ENCODE data around the gene NSD1.

NSD1 gene

DNA sequence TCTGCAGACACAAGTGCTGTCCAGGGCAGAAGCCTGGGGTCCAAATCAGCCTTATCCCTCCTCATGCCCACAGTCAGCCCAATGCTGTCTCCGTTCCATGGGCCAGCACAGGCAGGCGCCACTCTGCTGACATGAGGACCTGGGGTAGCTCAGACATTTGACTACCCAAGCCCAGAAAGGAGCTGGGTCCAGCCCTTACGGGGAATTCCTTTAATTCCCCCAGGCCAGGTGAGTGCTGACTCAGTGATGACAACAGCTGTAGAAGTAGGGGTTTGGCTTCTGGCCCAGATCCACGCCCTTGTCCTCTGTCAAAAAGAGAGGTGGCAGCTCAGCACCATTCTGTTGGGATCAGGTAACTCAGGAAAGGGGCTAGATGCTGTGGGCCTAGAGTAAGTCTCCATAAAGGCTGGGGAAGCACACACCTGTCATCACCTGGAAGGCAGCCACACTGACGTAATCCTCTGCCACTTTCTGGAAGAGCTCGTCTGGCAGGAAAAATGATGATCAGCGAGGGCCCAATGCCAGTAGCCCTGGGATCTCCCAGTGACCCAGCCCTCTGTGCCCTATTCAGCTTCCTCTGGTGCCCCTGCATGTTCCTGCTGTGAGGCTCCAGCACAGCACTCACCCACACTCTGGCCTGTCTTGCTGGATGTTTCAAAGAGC lies 168.1 kb downstream of the NSD1 start:
- TF ChIP-seq CREB1 (IDR thresholded peaks at IDR 0.05; ENCODE audit: low read depth), result peak; percentile 26; the same call in 1 of the 2 replicates
- TF ChIP-seq NFIC (IDR thresholded peaks at IDR 0.05), result peak; percentile 93
- TF ChIP-seq TCF12 (IDR thresholded peaks at IDR 0.05; ENCODE audit: low read depth), result peak; percentile 86; the same call in 1 of the 2 replicates
- TF ChIP-seq YY1 (IDR thresholded peaks at IDR 0.05; ENCODE audit: low read depth), result peak; percentile 32; the same call in 1 of the 2 replicates
- no peak for TF ChIP-seq TAF1 (IDR thresholded peaks at IDR 0.05; ENCODE audit: low read depth)
- TF ChIP-seq MAX (IDR thresholded peaks at IDR 0.05), result no peak
- TF ChIP-seq RAD21 (IDR thresholded peaks at IDR 0.05; ENCODE audit: low read depth), result no peak
- TF ChIP-seq EGR1 (IDR thresholded peaks at IDR 0.05), result no peak
- TF ChIP-seq FOXM1 (IDR thresholded peaks at IDR 0.05; ENCODE audit: borderline replicate concordance, low read depth), result peak; percentile 18; the same call in 1 of the 2 replicates
- peak; percentile 54; the same call in 1 of the 2 replicates for TF ChIP-seq EP300 (IDR thresholded peaks at IDR 0.05; ENCODE audit: borderline replicate concordance)
- peak; percentile 58; the same call in 1 of the 2 replicates for TF ChIP-seq CEBPB (IDR thresholded peaks at IDR 0.05)
- peak; percentile 81 for TF ChIP-seq TEAD4 (IDR thresholded peaks at IDR 0.05)
- TF ChIP-seq REST (IDR thresholded peaks at IDR 0.05; ENCODE audit: low read depth), result no peak
- TF ChIP-seq ZBTB7A (IDR thresholded peaks at IDR 0.05; ENCODE audit: low read depth), result no peak
- TF ChIP-seq, protein P1, sequence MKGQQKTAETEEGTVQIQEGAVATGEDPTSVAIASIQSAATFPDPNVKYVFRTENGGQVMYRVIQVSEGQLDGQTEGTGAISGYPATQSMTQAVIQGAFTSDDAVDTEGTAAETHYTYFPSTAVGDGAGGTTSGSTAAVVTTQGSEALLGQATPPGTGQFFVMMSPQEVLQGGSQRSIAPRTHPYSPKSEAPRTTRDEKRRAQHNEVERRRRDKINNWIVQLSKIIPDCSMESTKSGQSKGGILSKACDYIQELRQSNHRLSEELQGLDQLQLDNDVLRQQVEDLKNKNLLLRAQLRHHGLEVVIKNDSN (IDR thresholded peaks at IDR 0.05), result no peak

DNA sequence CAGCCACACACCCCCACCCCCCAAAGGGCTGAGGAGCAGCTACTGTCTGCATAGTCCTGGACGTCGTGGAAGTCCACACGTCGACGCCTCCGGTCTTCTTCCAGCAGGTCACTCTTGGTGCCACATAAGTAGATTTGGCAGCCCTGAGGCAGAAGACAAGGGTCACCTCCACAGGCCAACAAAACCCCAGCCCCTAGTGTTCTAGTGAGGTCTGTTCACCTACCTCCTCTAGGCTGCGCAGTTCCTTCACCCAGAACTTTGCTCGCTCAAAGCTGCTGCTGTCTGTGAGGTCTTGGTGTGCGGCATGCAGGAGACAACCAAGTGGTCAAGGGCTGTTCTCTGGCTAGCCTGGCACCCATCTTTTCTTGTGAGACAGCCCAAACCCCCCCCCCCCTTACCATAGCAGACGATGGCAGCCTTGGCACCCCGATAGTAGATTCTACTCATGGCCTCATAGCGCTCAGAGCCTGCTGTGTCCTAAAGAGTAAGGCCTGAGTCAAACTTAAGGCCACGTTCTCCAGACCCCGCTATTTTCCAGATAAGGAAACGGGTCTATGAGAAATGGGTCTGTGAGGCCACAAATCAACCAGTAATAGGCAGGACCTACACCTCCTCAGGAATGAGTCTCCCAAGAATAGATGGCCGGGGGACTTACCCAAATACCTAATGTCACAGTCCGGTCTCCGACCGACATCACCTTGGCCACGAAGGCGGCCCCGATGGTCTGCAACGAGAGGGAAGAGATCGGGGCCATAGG lies 169.0 kb downstream of the NSD1 start:
- TF ChIP-seq NFIC (IDR thresholded peaks at IDR 0.05) (no peak), ZBTB7A (IDR thresholded peaks at IDR 0.05; ENCODE audit: low read depth) (no peak), MAX (IDR thresholded peaks at IDR 0.05) (no peak)
- TF ChIP-seq, protein P1 (IDR thresholded peaks at IDR 0.05), result no peak

DNA sequence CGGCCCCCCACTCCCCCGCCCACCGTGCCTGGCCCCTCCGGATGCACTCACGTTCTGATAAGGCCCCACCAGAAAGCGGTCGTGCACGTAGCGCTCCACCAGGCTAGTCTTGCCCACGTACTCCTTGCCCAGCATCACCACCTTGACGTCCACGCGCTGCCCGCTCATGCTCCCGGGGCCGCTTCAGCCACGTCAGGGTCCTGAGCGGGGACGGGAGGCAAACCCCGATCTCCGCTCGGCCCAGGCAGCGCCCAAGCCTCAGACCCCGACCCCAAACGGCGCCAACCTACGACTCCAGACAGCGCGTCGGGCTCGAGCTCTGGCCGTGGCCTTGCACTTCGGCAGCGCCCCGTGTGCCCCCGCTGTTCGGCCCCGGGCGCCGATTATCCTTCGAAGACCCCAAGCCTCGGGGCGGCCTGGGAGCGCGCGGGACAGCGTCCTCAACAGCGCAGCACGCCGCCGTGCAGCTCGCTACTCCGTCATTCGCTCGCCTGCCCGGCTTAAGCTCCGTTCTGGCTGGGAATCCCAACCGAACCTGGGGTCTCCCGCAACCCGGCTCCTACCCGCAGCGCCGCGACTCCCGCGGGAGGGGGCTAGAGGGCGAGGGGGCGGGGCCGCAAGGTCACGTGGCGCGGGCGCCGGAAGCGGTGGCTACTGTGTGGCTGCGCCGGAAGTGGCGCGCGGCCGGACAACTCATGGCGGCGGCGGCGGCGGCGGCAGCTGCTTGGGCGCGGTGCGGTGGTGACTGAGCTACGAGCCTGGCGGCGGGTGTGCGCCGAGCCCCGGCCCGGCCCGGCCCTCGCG lies 169.8 kb downstream of the NSD1 start, which contains the start of the genes PRELID1 and RAB24:
PRELID1 (plus strand) TSS at position 679 of the 804 bp plus-strand sequence. CDS start 187 bp downstream, outside the sequence.
RAB24 (minus strand) TSS at position 599 of the 804 bp plus-strand sequence; CDS start at position 168, 431 bp downstream.
- TF ChIP-seq CEBPB (IDR thresholded peaks at IDR 0.05) (no peak), YY1 (IDR thresholded peaks at IDR 0.05; ENCODE audit: low read depth) (peak; percentile 89), EP300 (IDR thresholded peaks at IDR 0.05; ENCODE audit: borderline replicate concordance) (peak; percentile 25; the same call in 1 of the 2 replicates), EGR1 (IDR thresholded peaks at IDR 0.05) (no peak), TAF1 (IDR thresholded peaks at IDR 0.05; ENCODE audit: low read depth) (peak; percentile 80; the same call in 1 of the 2 replicates), ZBTB7A (IDR thresholded peaks at IDR 0.05; ENCODE audit: low read depth) (peak; percentile 90), MAX (IDR thresholded peaks at IDR 0.05) (peak; percentile 63)
- TF ChIP-seq, protein P1 (IDR thresholded peaks at IDR 0.05), result peak; percentile 98

DNA sequence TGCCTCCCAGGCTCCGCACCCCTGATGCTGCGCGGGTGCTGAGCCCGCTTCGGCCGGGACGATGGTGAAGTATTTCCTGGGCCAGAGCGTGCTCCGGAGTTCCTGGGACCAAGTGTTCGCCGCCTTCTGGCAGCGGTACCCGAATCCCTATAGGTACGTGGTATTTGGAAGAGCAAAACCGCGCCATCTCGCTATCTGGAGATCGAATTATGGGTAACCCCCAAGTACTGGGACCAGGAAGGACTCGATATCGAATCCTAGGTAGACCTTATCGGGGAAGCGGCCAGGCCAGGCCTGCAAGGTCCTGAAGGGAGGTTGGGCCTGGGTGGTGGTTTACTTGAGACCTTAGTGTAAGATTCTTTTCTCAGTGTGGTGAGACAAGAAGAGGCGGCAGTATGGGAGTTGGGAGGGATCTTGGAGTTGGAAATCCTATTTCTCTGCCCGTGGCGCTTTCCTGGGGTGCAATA lies 170.4 kb downstream of the NSD1 start:
- TF ChIP-seq MAX (IDR thresholded peaks at IDR 0.05) (peak; percentile 4; the same call in 1 of the 2 replicates), TEAD4 (IDR thresholded peaks at IDR 0.05) (no peak)

GRCh38 chr5:177304392-177305119 lies 171.0 kb downstream of the NSD1 start:
- TF ChIP-seq REST (IDR thresholded peaks at IDR 0.05; ENCODE audit: low read depth) (no peak), TAF1 (IDR thresholded peaks at IDR 0.05; ENCODE audit: low read depth) (no peak), CEBPB (IDR thresholded peaks at IDR 0.05) (no peak), ZBTB7A (IDR thresholded peaks at IDR 0.05; ENCODE audit: low read depth) (no peak), MAX (IDR thresholded peaks at IDR 0.05) (no peak), RAD21 (IDR thresholded peaks at IDR 0.05; ENCODE audit: low read depth) (no peak), EGR1 (IDR thresholded peaks at IDR 0.05) (no peak), EP300 (IDR thresholded peaks at IDR 0.05; ENCODE audit: borderline replicate concordance) (no peak)
